ENCODE measurements around the gene PKN2.

GRCh38 chr1:88730995-88731394 is 46.9 kb downstream of the PKN2 start:
- TF ChIP-seq CTCF (IDR thresholded peaks at IDR 0.05) (no peak), POLR2A (IDR thresholded peaks at IDR 0.05) (no peak)

All from testis (tissue), 2 donors.